Upper lobe of right lung (tissue), 1 donor: ENCODE results near the gene DTWD2. TPM values are rescaled to one million over a fixed set of nuclear protein-coding genes. Genes with fewer than 3 reads are reported as not detected.
"Not testable (repeated sequence)": the region's sequence is repeated elsewhere in the genome, so short reads cannot be mapped to it uniquely, and the experiment has no call there.

Experiments
- ATAC-seq: fragments of 200-7000 bp; cut with Tn5 transposase; one replicate; pipeline ENCODE4 v1.9.1; 2020; ENCODE audit warnings: mild to moderate bottlenecking, moderate library complexity
- DNase-seq: peaks from one replicate; pipeline ENCODE4 v3.0.0-alpha.2; 2020
- H3K27ac ChIP-seq: fragments of 200-600 bp; one replicate; pipeline ENCODE4 v1.8.0; 2022
- H3K27me3 ChIP-seq: fragments of 200-600 bp; one replicate; pipeline ENCODE4 v1.8.0; 2022; ENCODE audit warnings: mild to moderate bottlenecking
- H3K36me3 ChIP-seq: fragments of 200-600 bp; one replicate; pipeline ENCODE4 v1.8.0; 2022
- H3K4me1 ChIP-seq: fragments of 200-600 bp; one replicate; pipeline ENCODE4 v1.8.0; 2022
- H3K4me3 ChIP-seq: fragments of 200-600 bp; one replicate; pipeline ENCODE4 v1.8.0; 2022; ENCODE audit warnings: mild to moderate bottlenecking
- H3K9me3 ChIP-seq: fragments of 200-600 bp; one replicate; pipeline ENCODE4 v1.8.0; 2022
- intact Hi-C: fragments of 100-400 bp; cut with DNase I; formaldehyde crosslinking; loops from one replicate; pipeline ENCODE4 v1.11.0; 2022
- total RNA-seq: library from RNA; stranded (reverse); fragmentation: NEBNext Ultra II Directional; extraction: Animal tissue kit (Norgen Biotek cat#: 25700); gene quantifications from one replicate; pipeline ENCODE4 v1.2.1, GENCODE V29; 2021
- TF ChIP-seq, protein P1 (sequence below): fragments of 200-600 bp; IDR thresholded peaks from one replicate; pipeline ENCODE4 v1.8.0; 2022; ENCODE audit warnings: antibody characterized with exemption
- donor health status: DM: no; HTN: yes; CAD: no; lungs with severe emphysema.

DTWD2 gene
- total RNA-seq, 1 donor from 2014 or later, result 8.5 TPM

DNA sequence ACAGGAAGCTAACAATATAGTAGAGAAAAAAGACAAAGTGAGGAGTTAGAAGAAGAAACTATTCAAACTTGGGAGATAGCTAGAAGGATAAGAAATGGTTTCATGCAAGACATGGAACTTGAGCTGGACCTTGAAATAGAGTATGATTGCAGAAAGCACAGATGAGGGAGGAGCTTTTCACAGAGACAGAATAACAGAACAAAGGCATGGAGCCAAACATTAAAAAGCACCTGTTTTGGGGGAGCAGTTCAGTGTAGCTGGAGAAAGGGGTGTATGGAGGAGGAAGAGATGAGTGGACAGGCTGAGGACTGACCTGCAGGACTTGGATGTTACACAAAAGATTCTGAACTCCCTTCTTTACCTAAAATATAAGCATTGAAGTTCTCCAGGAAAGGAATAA lies 25.2 kb downstream of the DTWD2 start:
- TF ChIP-seq, protein P1, sequence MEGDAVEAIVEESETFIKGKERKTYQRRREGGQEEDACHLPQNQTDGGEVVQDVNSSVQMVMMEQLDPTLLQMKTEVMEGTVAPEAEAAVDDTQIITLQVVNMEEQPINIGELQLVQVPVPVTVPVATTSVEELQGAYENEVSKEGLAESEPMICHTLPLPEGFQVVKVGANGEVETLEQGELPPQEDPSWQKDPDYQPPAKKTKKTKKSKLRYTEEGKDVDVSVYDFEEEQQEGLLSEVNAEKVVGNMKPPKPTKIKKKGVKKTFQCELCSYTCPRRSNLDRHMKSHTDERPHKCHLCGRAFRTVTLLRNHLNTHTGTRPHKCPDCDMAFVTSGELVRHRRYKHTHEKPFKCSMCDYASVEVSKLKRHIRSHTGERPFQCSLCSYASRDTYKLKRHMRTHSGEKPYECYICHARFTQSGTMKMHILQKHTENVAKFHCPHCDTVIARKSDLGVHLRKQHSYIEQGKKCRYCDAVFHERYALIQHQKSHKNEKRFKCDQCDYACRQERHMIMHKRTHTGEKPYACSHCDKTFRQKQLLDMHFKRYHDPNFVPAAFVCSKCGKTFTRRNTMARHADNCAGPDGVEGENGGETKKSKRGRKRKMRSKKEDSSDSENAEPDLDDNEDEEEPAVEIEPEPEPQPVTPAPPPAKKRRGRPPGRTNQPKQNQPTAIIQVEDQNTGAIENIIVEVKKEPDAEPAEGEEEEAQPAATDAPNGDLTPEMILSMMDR, result no peak

DNA sequence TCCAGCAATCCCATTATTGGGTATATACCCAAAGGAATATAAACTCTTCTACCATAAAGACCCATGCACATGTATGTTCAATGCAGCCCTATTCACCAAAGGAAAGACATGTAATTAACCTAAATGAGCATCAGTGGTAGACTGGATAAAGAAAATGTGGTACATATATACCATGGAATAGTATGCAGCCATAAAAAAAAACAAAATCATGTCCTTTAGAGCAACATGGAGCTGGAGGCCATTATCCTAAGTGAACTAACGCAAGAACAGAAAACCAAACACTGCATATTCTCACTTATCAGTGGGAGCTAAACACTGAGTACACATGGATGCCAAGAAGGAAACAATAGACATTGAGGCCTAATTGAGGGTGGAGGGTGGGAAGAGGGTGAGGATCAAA lies 27.8 kb downstream of the DTWD2 start:
- TF ChIP-seq, protein P1, result no peak
- no peaks in the 10 kb centered on the region for H3K4me1 ChIP-seq
- no peaks in the 10 kb centered on the region for H3K27me3 ChIP-seq
- H3K36me3 ChIP-seq, result no peaks in the 10 kb centered on the region
- DNase-seq (no peak), ATAC-seq (no peak)
- intact Hi-C loops, result no loop called here
- H3K27ac ChIP-seq, result no peak overlapping the region
- H3K4me3 ChIP-seq, result no peak overlapping the region
- H3K9me3 ChIP-seq, result no peaks in the 10 kb centered on the region

More for the DNA sequence above, 25.2 kb downstream of the DTWD2 start:
- no peaks in the 10 kb centered on the region for H3K36me3 ChIP-seq
- no peak for ATAC-seq
- no peak overlapping the region for H3K4me3 ChIP-seq
- no peak for DNase-seq
- H3K9me3 ChIP-seq, result no peaks in the 10 kb centered on the region
- H3K27me3 ChIP-seq, result no peaks in the 10 kb centered on the region
- intact Hi-C loops, result no loop called here
- H3K4me1 ChIP-seq, result no peaks in the 10 kb centered on the region
- H3K27ac ChIP-seq, result no peak overlapping the region

DNA sequence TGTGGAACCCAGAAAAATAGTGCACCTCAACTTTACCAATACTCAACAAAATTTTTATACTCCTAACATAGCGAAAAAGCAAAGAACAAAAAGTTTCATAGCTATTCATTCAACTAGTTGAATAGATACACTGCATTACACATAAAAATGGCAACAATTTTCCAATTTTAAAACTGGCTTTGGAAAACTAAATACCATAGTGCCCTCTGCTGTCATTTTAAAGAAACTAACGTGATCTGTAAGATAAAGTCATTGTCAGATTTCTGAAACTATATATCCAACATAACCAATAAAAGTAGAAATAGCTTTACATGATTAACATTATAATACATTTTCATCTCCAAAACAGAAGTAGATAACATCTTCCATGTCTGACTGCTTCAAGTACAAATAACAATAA lies 31.6 kb downstream of the DTWD2 start:
- TF ChIP-seq, protein P1, result peak; percentile 42
- no peak overlapping the region for H3K27ac ChIP-seq
- no peak overlapping the region for H3K4me3 ChIP-seq
- intact Hi-C loops, result no loop called here
- H3K9me3 ChIP-seq, result no peaks in the 10 kb centered on the region
- DNase-seq, result no peak
- no peaks in the 10 kb centered on the region for H3K27me3 ChIP-seq
- no peaks in the 10 kb centered on the region for H3K36me3 ChIP-seq
- H3K4me1 ChIP-seq, result no peaks in the 10 kb centered on the region
- no peak for ATAC-seq

DNA sequence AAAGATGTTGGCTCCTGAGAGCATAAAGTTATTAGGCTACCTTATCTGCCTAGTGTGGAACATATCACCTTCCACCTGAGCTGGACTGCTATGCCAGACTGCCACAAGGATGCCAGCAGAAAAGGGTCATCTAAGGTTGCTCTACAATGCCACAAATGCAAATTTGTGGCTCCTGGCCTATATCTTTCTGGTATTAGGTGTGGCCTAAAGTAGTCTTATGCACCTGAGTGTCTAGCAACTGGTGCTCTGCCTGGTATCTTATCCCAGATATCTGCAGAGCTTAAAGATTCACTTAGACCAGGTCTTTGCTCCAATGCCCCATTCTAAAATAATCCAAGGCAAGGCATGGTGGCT lies 34.7 kb downstream of the DTWD2 start:
- Histone ChIP-seq H3K36me3 (no peaks in the 10 kb centered on the region), H3K9me3 (no peaks in the 10 kb centered on the region), H3K27me3 (no peaks in the 10 kb centered on the region), H3K27ac (no peak overlapping the region), H3K4me3 (no peak overlapping the region), H3K4me1 (no peaks in the 10 kb centered on the region)
- ATAC-seq (no peak), DNase-seq (no peak)
- TF ChIP-seq, protein P1, result no peak
- intact Hi-C loops, result no loop called here

DNA sequence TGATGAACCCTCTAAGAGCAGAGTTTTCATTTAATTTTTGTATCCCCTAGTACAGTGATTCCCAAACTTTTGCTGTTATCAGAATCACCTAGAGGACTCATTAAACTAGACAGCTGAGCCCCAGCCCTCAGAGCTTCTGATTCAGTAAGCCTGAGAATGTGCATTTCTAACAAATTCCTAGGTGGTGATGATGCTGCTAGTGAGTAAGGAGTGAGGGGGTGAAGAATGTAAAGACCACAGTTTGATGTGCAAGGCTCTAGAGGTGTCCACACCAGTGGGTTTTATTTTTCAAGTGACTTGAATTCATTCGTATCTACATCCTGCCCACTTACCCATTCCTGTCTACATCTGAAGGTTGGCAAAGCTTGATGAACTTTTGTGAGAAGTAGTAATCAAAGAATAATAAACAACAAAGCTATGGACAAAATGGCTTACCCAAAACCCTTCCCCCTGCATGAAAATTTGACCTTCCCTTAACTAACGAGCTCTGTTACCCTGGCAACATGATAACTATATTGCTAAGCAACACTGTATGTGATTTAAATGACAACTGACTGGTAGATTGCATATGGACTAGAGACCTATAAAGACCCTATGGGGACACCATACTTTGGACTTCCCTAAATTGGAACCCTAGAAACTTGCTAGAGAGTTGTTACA lies 35.2 kb downstream of the DTWD2 start:
- Histone ChIP-seq H3K27me3 (no peaks in the 10 kb centered on the region), H3K27ac (no peak overlapping the region), H3K36me3 (no peaks in the 10 kb centered on the region), H3K4me1 (no peaks in the 10 kb centered on the region), H3K4me3 (no peak overlapping the region), H3K9me3 (no peaks in the 10 kb centered on the region)
- ATAC-seq (no peak), DNase-seq (no peak)
- intact Hi-C loops, result no loop called here
- TF ChIP-seq, protein P1, result no peak

DNA sequence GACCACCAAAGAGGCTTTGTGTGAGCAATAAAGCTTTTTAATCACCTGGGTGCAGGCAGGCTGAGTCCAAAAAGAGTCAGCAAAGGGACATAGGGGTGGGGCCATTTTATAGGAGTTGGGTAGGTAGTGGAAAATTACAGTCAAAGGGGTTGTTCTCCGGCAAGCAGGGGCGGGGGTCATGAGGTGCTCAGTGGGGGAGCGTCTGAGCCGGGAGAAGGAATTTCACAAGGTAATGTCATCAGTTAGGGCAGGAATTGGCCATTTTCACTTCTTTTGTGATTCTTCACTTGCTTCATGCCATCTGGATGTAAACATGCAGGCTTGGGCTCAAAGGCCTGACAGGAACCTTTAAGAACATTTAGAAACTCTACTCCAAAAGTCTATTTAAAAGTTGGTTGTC lies 36.0 kb downstream of the DTWD2 start:
- H3K27me3 ChIP-seq, H3K36me3 ChIP-seq, H3K4me3 ChIP-seq, intact Hi-C loops, H3K4me1 ChIP-seq, H3K27ac ChIP-seq, ATAC-seq, H3K9me3 ChIP-seq, DNase-seq: not testable (repeated sequence)

DNA sequence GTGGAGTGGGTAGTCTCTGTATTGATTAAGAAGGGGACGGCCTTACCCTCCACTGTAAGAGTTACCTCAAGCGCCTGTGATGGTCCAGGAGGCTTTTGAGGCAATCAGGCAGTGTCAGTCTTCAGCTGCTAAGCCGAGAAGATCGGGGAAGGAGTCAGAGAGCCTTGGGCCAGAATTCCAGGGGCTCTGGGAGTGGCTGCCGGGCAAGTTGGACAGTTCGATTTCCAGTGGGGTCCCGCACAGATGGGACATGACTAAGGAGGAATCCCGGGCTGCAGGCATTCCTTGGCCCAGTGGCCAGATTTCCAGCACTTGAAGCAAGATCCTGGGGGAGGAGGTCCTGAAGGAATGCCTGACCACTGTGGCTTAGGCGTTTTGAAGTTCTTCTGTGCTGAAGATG lies 38.0 kb downstream of the DTWD2 start:
- H3K4me3 ChIP-seq, DNase-seq, H3K27me3 ChIP-seq, H3K27ac ChIP-seq, ATAC-seq, H3K9me3 ChIP-seq, intact Hi-C loops, H3K4me1 ChIP-seq, H3K36me3 ChIP-seq: not testable (repeated sequence)
